HG02973 (cell line): Measurements from ENCODE around the gene UGT1A1.
"Not testable (repeated sequence)": the region's sequence is repeated elsewhere in the genome, so short reads cannot be mapped to it uniquely, and the experiment has no call there.

Experiments used
- ATAC-seq: cut with Tn5 transposase; IDR thresholded peaks from one replicate; pipeline ENCODE4 v1.9.1; 2021; ENCODE audit warnings: moderate library complexity; ENCODE audit not compliant: unreplicated experiment

The UGT1A1 gene

DNA sequence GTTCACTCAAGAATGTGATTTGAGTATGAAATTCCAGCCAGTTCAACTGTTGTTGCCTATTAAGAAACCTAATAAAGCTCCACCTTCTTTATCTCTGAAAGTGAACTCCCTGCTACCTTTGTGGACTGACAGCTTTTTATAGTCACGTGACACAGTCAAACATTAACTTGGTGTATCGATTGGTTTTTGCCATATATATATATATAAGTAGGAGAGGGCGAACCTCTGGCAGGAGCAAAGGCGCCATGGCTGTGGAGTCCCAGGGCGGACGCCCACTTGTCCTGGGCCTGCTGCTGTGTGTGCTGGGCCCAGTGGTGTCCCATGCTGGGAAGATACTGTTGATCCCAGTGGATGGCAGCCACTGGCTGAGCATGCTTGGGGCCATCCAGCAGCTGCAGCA is at the start of gene UGT1A1:
Gene UGT1A1 (plus strand): TSS at position 228 of the 400 bp plus-strand sequence. CDS start 18 bp downstream, at position 246.
- ATAC-seq = no peak

DNA sequence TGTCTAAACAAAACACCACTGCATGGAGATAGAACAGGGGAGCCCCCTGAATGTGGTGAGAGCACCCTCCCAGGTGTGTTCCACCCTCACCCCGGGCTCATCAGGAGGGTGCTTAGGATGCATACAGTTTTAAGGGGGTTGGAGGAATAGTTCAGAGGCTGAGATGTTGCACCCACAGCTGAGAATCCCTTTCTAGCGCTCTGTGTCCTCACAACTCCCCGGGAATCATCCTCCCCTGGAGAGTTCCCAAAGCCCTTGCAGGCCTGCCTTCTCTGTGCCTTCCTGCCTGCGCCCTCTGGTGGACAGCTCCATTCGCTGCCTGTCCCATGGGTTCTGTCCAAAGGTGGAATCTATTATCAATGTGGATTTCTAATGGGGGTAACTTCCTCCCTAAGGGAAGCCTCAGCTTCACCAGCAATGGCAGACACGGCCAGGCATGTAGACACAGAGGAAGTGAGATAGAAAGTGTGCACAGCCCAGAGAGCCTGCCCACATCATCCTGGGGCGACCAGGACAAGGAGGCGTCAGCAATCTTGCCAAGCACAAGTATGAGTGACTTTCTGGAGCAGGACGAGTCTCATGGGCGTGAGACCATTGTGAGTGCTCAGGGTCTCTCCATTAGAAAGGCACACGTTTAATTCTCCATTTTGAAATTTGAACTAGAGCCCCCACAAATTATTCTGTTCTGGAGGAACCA is 48.6 kb upstream of the UGT1A1 start:
- no peak for ATAC-seq

DNA sequence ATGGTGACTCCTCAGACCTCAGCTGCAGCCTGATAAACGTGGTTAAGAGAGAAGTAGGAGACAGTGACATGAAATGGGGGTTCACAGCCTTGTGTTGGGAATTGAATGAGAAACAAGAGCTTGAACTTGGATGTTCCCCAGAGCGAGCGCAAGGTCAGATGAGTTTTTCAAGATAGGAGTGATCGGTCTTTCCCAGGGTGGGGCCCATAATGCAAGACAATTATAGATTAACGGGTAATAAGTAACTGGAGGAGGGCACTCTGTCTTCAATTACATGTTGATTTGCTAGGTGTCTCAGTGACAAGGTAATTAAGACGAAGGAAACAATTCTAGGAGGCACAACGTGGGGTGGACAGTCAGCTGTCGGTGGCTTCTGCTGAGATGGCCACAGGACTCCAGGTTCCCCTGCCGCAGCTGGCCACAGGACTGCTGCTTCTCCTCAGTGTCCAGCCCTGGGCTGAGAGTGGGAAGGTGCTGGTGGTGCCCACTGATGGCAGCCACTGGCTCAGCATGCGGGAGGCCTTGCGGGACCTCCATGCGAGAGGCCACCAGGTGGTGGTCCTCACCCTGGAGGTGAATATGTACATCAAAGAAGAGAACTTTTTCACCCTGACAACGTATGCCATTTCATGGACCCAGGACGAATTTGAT is 47.3 kb upstream of the UGT1A1 start, which contains the start of gene UGT1A5:
Gene UGT1A5 (plus strand): TSS at position 297 of the 651 bp plus-strand sequence. CDS start 85 bp downstream, at position 382.
- no peak for ATAC-seq

DNA sequence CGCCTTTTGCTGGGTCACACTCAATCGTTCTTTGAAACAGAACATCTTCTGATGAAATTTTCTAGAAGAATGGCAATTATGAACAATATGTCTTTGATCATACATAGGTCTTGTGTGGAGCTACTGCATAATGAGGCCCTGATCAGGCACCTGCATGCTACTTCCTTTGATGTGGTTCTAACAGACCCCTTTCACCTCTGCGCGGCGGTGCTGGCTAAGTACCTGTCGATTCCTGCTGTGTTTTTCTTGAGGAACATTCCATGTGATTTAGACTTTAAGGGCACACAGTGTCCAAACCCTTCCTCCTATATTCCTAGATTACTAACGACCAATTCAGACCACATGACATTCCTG is 46.8 kb upstream of the UGT1A1 start:
- ATAC-seq = no peak

DNA sequence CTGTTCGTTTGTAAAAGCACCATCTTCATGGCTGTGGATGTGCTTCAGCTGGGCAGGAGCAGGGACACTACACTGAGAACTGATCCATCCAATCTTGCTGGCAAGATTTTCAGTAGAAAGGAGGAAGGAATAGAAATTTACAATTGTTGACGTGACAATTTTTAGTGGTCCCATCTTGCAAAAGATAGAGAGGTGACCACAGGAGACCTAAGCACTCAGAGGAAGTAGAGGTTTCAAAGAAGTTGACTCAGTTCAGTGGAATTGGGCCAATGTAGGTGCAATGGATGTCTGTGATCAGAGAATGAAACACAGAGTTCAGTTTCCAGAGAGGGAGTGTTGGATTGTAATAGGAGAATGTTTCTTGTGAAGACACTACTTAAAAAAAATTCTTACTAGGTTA is 45.9 kb upstream of the UGT1A1 start:
- no peak for ATAC-seq

DNA sequence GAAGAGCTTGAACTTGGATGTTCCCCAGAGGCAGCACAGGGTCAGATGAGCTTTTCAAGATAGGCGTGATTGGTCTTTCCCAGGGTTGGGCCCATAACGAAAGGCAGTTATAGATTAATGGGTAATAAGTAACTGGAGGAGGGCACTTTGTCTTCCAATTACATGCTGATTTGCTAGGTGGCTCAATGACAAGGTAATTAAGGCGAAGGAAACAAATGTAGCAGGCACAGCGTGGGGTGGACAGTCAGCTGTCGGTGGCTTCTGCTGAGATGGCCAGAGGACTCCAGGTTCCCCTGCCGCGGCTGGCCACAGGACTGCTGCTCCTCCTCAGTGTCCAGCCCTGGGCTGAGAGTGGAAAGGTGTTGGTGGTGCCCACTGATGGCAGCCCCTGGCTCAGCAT is 41.5 kb upstream of the UGT1A1 start, which contains the start of gene UGT1A4:
Gene UGT1A4 (plus strand): TSS at position 185 of the 400 bp plus-strand sequence. CDS start 85 bp downstream, at position 270.
- no peak for ATAC-seq

DNA sequence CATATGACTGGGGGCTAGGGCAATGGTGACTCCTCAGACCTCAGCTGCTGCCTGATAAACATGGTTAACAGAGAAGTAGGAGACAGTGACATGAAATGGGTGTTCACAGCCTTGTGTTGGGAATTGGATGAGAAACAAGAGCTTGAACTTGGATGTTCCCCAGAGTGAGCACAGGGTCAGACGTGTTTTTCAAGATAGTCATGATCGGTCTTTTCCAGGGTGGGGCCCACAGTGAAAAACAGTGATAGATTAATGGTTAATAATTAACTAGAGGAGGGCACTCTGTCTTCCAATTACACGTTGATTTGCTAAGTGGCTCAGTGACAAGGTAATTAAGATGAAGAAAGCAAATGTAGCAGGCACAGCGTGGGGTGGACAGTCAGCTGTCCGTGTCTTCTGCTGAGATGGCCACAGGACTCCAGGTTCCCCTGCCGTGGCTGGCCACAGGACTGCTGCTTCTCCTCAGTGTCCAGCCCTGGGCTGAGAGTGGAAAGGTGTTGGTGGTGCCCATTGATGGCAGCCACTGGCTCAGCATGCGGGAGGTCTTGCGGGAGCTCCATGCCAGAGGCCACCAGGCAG is 31.3 kb upstream of the UGT1A1 start, which contains the start of gene UGT1A3:
Gene UGT1A3 (plus strand): TSS at position 320 of the 579 bp plus-strand sequence. CDS start 85 bp downstream, at position 405.
- ATAC-seq = no peak

DNA sequence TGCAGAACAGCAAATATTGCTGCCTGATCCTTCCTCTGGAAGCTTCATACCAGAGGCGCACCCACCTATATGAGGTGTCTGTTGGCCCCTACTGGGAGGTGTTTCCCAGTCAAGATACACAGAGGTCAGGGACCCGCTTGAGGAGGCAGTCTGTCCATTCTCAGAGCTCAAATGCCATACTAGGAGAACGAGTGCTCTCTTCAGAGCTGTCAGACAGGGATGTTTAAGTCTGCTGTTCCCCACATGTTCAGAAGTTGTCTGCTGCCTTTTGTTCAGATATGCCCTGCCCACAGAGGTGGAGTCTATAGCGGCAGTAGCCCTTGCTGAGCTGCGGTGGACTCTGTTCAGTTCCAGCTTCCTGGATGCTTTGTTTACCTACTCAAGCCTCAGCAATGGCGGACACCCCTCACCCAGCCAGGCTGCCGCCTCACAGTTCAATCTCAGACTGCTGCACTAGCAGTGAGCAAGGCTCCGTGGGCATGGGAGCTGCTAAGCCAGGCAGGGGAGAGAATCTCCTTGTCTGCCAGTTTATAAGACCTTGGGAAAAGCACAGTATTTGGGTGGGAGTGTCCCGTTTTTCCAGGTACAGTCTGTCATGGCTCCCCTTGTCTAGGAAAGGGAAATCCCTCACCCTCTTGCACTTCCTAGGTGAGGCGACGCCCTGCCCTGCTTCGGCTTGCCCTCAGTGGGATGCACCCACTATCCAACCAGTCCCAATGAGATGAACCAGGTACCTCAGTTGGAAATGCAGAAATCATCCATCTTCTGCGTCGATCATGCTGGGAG is 23.0 kb upstream of the UGT1A1 start:
- not testable (repeated sequence) for ATAC-seq

DNA sequence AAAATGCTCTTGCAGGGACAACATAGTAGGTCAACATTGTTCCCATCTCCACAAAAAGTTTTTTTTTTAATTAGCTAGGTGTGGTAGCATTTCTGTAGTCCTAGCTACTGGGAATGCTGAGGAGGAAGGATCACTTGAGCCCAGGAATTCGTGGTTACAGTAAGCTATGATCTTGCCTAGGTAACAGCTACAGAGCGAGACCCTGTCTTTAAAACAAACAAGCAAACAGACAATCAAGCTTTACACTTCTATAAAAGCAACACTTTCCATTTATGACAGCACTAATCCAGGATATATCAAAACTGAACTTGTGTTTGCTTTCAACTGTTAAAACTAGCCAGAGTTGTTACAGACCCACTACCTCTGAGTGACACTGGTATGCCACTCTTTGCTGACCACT is 19.2 kb upstream of the UGT1A1 start:
- ATAC-seq = no peak

DNA sequence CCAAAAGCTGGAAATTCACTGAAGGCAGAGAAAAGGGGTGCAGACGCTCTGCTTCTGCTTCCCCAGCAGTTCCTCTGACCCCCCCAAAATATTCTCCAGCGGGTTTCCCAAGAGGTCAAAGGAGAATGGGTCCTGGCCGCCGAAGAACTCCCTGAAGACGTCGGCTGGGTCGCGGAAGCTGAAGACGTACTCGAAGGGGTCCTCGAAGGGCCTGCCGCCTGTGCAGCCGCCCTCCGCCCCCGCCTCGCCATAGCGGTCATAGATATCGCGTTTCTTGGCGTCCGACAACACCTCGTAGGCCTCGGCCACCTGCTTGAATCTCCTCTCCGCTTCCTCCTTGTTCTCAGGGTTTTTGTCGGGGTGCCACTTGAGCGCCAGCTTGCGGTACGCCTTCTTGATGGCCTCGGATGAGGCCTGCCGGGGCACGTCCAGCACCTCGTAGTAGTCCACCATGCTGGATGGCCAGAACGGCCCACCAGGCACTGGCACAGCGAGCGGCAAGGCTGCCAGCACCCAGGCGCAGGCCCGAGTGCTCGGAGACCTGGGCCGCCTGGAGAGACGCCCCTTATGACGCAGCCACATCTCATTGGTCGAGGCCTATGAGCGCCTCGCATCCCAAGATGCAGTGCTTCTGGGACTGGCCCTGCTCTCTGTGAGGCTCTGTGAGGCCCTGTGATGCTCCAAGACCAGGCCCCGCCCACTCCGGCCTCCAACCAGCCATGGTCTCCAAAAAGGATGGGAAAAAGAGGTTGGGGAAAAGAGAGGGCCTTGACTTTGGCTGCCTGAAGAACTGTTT is 16.4 kb upstream of the UGT1A1 start:
- ATAC-seq = no peak

DNA sequence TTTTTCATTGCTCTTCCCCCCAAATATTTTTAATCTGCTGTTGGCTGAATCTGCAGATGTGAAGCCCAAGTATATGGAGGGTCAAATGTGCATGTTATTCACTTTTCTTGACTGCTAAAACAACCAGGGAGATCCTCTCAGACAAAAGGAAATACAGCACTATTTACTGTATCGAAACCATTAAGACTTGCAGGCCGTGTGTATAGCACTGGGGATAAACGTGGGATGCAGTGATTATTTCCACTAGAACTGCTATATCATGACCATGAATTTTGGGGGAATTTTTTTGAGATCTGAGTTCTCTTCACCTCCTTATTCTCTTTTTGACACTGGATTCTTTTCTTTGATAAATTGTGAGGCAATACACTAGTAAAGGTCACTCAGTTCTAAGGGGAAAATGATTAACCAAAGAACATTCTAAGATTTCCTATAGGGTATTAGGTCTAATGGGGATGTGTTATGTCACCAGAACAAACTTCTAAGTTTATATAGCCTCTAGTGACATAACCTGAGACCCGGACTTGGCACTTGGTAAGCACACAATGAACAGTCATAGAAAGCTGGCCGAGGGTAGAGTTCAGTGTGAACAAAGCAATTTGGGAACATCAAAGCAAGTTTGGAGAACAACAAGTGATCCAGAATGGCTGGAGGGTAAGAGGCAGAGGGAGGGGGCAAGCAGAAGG is 14.9 kb upstream of the UGT1A1 start:
- ATAC-seq = no peak

DNA sequence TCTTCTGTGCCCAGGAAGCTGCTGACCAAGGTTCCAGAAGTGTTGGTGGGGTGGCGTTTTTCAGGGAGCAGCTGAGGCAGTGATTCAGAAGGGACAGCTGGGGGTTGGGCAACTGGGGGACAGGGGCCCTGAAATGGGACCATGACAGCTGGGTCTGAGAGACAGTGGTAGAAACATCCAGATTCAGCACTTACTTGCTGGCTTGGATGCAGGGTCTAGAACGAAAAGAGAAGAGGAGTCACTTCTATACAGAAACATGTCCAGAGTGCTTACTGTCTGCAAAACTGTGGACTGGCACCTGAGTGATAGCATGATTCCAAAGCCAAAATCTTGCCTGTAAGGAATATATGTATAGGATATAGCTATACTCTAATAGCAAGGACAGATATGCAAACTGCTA is 14.2 kb upstream of the UGT1A1 start:
- ATAC-seq = not testable (repeated sequence)

DNA sequence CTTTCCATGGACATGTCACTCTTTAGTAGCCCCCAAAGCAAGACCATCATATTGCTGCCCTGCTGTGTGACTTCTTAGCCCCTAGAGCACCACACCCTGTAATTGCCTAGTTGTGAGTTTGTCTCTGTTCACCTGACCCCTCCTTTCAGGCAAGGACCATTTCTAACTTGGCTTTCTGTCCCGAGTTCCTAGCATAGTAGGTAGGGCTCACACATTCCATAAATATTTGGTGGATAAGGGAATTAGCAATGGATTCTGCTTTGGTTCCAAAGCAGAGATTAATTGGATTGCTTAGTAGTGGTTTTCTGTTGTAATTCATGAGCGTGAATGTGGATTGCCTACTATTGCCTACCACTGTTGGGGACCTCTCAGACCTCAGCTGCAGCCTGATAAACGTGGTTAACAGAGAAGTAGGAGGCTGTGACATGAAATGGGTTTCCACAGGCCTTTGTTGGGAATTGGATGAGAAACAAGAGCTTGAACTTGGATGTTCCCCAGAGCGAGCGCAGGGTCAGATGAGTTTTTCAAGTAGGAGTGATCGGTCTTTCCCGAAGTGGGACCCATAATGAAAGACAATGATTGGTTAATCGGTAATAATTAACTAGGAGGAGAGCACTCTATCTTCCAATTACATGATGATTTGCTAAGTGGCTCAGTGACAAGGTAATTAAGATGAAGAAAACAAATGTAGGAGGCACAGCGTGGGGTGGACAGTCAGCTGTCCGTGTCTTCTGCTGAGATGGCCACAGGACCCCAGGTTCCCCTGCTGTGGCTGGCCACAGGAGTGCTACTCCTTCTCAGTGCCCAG is 13.4 kb upstream of the UGT1A1 start:
- ATAC-seq = no peak

DNA sequence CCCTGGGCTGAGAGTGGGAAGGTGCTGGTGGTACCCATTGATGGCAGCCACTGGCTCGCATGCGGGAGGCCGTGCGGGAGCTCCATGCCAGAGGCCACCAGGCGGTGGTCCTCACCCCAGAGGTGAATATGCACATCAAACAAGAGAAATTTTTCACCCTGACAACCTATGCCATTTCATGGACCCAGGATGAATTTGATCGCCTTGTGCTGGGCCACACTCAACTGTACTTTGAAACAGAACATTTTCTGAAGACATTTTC is 12.9 kb upstream of the UGT1A1 start:
- ATAC-seq = no peak

DNA sequence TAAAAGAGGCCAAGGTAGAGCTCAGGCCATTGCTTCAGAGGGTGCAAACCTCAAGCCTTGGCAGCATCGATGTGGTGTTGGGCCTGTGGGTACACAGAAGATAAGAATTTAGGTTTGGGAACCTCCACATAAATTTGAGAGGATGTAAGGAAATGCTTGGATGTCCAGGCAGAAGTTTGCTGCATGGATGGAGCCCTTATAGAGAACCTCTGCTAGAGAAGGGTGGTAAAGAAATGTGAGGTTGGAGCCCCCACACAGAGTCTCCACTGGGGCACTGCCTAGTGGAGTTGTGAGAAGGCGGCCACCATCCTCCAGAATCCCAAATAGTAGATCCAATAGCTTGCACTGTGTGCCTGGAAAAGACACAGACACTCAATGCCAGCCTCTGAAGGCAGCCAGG is 9.4 kb upstream of the UGT1A1 start:
- ATAC-seq = not testable (repeated sequence)

DNA sequence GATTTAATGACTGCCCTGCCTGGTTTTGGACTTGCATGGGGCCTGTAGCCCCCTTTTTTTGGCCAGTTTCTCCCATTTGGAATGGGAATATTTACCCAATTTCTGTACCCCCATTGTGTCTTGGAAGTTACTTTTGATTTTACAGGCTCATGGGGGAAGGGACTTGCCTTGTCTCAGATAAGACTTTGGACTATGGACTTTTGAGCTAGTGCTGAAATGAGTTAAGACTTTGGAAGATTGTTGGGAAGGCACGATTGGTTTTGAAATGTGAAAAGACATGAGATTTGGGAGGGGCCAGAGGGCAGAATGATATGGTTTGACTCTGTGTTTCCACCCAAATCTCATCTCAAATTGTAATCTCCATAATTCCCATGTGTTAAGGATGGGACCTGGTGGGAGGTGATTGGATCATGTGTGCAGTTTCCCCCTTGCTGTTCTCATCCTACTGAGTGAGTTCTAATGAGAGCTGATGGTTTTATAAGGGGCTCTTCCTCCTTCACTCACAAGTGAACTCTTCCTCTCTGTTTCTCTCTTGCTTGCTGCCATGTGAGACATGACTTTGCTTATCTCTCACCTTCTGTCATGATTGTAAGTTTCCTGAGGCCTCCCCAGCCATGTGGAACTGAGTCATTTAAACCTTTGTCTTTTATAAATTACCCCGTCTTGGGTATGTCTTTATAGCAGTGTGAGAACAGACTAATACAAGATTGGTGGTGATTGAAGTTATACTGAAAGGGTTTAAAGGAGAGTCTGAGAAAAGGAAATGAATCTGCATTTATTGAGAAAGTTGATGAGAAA is 8.7 kb upstream of the UGT1A1 start:
- ATAC-seq = not testable (repeated sequence)

DNA sequence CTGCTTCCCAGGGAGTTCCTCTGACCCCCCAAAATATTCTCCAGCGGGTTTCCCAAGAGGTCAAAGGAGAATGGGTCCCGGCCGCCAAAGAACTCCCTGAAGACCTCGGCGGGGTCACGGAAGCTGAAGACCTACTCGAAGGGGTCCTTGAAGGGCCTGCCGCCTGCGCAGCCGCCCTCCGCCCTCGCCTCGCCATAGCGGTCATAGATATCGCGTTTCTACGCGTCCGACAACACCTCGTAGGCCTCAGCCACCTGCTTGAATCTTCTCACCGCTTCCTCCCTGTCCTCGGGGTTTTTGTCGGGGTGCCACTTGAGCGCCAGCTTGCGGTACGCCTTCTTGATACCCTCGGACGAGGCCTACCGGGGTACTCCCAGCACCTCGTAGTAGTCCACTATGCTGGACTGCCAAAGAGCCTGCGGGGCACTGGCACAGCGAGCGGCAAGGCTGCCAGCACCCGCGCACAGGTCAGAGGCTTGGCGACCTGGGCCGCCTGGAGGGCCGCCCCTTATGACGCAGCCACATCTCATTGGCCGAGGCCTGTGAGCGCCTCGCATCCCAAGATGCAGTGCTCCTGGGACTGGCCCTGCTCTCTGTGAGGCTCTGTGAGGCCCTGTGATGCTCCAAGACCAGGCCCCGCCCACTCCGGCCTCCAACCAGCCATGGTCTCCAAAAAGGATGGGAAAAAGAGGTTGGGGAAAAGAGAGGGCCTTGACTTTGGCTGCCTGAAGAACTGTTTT is 5.0 kb upstream of the UGT1A1 start:
- no peak for ATAC-seq
